Measurements from ENCODE around the gene COL12A1. TPM values are rescaled to one million over a fixed set of nuclear protein-coding genes. Genes with fewer than 3 reads are reported as not detected.

COL12A1 gene
- total RNA-seq, 4 donors from 2014 or later = 42.2 to 132 (median 55.0) TPM

DNA sequence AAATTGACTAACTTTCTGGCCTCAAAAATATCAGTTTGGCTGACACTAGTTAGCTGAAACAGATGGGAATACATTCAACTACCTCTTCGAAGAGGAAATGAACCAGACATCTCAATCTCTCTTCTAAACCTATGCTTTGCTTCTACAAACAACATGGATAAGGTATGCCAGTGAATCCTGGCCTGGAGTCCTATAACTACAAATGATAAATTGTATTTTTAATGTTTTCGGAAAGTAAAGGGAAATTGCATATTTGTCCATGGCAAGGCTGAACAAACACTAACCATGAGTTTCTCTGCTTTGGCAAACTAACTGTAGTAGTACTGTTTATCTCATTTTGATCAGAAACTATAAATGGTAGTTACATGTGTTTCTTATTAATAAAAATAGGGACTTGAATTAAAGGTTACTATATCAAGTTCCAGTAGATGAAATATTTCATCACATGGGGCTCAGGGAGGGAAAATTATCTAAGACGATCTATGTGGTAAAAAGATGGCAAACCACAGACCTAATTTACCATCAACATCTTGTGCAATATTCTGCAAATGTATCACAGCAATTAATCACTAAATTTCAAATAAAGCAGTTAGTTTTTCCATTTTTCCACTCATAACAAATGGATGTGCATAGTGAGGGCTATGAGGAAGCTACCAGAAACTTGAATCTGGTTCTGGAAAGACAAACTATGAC lies 76.8 kb downstream of the COL12A1 start:
- DNase-seq (ENCODE audit: low spot score in 2 of 2) = no peak
- intact Hi-C loops (cut with DNase I; ENCODE audit: low total_unique reads) = no loop called here
- 44 to 46% methylated on average over 3 of the region's 3 CpGs for WGBS, 2 donors
- no peak overlapping the region for H3K4me3 ChIP-seq (ENCODE audit: low read depth, poor library complexity, severe bottlenecking)
- TF ChIP-seq, protein P1, sequence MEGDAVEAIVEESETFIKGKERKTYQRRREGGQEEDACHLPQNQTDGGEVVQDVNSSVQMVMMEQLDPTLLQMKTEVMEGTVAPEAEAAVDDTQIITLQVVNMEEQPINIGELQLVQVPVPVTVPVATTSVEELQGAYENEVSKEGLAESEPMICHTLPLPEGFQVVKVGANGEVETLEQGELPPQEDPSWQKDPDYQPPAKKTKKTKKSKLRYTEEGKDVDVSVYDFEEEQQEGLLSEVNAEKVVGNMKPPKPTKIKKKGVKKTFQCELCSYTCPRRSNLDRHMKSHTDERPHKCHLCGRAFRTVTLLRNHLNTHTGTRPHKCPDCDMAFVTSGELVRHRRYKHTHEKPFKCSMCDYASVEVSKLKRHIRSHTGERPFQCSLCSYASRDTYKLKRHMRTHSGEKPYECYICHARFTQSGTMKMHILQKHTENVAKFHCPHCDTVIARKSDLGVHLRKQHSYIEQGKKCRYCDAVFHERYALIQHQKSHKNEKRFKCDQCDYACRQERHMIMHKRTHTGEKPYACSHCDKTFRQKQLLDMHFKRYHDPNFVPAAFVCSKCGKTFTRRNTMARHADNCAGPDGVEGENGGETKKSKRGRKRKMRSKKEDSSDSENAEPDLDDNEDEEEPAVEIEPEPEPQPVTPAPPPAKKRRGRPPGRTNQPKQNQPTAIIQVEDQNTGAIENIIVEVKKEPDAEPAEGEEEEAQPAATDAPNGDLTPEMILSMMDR (IDR thresholded peaks at IDR 0.05) = no peak
- no peak for TF ChIP-seq POLR2A (IDR thresholded peaks at IDR 0.05)

DNA sequence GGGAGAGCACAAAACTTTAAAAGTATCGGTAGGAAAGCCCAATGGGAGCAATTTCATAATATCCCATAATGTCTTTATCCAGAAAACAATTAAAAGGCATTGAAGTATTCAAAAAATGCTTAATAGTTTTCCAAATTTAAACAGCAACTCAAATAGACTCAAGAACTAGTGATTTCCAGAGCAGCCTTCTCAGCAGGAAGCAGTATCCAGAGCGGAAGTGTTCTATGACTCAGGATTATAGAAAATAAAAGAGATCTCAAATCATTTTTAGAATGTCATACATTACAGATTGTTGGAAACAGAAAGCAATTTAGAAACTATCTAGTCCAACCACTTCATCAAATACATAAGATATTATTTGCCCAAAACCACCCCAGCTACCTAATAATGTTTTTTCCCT lies 79.3 kb downstream of the COL12A1 start:
- no peak for DNase-seq (ENCODE audit: low spot score in 2 of 2)
- no peak overlapping the region for H3K4me3 ChIP-seq (ENCODE audit: low read depth, poor library complexity, severe bottlenecking)
- intact Hi-C loops (cut with DNase I; ENCODE audit: low total_unique reads) = no loop called here
- WGBS, 2 donors = 79 to 80% methylated on average over 2 of the region's 2 CpGs
- TF ChIP-seq, protein P1 (IDR thresholded peaks at IDR 0.05) = no peak
- TF ChIP-seq POLR2A (IDR thresholded peaks at IDR 0.05) = no peak

DNA sequence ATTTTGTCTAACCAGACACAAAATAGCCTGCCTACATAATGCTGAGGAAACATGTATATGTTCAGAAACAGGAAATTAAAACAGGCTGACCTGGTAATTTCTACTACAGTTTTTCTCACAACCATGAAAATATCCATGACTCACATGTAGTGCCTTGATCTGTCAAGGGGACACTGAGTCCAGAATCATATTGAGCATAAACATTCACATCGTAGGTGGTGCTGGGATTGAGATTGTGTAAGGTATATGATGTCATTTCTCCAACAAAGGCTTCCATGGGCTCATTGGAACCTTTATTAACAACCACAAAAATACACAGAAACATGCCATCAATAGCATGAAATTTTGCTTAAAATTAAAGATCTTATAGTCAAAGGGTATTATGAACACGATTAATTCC lies 80.9 kb downstream of the COL12A1 start:
- H3K4me3 ChIP-seq (ENCODE audit: low read depth, poor library complexity, severe bottlenecking) = no peak overlapping the region
- no peak for TF ChIP-seq POLR2A (IDR thresholded peaks at IDR 0.05)
- TF ChIP-seq, protein P1 (IDR thresholded peaks at IDR 0.05) = no peak
- DNase-seq (ENCODE audit: low spot score in 2 of 2) = no peak
- intact Hi-C loops (cut with DNase I; ENCODE audit: low total_unique reads) = no loop called here
- 85 to 91% methylated on average over 2 of the region's 2 CpGs for WGBS, 2 donors

DNA sequence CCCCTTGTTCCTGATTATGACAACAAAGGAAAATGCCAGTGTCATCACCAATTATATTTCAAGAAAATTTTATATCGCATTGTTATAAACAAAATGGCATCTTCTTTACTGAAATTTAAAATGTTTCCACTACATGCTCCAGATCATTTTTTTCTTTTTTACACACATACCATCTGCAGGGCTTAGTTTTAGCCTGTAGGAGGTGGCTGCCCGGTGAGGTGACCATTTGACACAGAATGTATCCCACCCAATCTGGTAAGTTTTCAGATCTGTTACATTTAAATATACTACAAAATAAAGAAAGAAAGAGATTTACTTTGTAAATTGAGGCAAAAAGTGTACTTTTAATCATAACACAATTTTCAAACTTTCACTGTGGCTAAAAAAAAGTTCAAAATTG lies 81.8 kb downstream of the COL12A1 start:
- TF ChIP-seq, protein P1 (IDR thresholded peaks at IDR 0.05) = no peak
- TF ChIP-seq POLR2A (IDR thresholded peaks at IDR 0.05) = no peak
- WGBS, 2 donors = 49 to 50% methylated on average over 2 of the region's 2 CpGs
- intact Hi-C loops (cut with DNase I; ENCODE audit: low total_unique reads) = no loop called here
- DNase-seq (ENCODE audit: low spot score in 2 of 2) = no peak
- H3K4me3 ChIP-seq (ENCODE audit: low read depth, poor library complexity, severe bottlenecking) = no peak overlapping the region

DNA sequence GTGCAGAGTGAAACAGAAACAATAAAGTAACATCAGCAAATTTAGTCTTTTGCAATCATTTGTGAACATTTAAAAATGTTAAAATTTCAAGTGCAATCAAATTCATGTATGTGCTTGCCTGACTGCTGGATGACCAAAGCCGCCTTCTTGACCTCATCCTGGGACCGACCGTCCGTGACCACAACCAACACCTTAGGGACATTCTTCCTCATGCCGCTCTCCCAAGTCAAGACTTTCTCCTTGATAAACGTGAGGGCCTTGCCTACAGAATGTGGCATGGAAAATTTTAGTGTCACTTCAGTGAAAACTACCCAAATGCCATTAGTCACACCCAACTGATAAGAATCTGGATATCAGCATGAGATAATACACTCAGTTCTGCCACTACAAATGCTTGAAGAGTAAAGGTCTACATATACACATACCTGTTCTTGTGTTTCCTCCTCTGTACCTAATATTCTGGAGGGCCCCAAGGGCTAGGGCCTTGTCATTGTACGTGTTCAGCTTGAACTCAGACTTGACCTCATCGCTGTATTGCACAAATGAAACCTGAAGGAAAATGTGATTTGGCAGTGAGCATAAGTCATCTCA lies 86.8 kb downstream of the COL12A1 start:
- intact Hi-C loops (cut with DNase I; ENCODE audit: low total_unique reads) = no loop called here
- no peak for DNase-seq (ENCODE audit: low spot score in 2 of 2)
- no peak overlapping the region for H3K4me3 ChIP-seq (ENCODE audit: low read depth, poor library complexity, severe bottlenecking)
- 88 to 89% methylated on average over 8 of the region's 8 CpGs for WGBS, 2 donors
- TF ChIP-seq, protein P1 (IDR thresholded peaks at IDR 0.05) = no peak
- TF ChIP-seq POLR2A (IDR thresholded peaks at IDR 0.05) = no peak
